Activated naive CD4-positive, alpha-beta T cell treated with anti-CD3 and anti-CD28 coated beads, Interleukin-2, amount 50 U/mL, for 24 hours (primary cell): ENCODE measurements around the gene RAD51C.
A peak's percentile ranks its signal among the peaks of the same experiment; 100 is the strongest.
"Not testable (repeated sequence)": the region's sequence is repeated elsewhere in the genome, so short reads cannot be mapped to it uniquely, and the experiment has no call there.

ENCODE experiments used
- H3K27ac Mint-ChIP-seq: one replicate; pipeline ENCODE4 v1.8.0; 2021; ENCODE audit warnings: mild to moderate bottlenecking, mixed read lengths
- H3K27me3 Mint-ChIP-seq: one replicate; pipeline ENCODE4 v1.8.0; 2021; ENCODE audit warnings: mixed read lengths
- H3K36me3 Mint-ChIP-seq: one replicate; pipeline ENCODE4 v1.8.0; 2021; ENCODE audit warnings: mixed read lengths
- H3K4me1 Mint-ChIP-seq: one replicate; pipeline ENCODE4 v1.8.0; 2021; ENCODE audit warnings: mixed read lengths
- H3K4me3 Mint-ChIP-seq: one replicate; pipeline ENCODE4 v1.8.0; 2021; ENCODE audit warnings: mild to moderate bottlenecking, mixed read lengths
- H3K9me3 Mint-ChIP-seq: one replicate; pipeline ENCODE4 v1.8.0; 2021; ENCODE audit warnings: mixed read lengths

The RAD51C gene

DNA sequence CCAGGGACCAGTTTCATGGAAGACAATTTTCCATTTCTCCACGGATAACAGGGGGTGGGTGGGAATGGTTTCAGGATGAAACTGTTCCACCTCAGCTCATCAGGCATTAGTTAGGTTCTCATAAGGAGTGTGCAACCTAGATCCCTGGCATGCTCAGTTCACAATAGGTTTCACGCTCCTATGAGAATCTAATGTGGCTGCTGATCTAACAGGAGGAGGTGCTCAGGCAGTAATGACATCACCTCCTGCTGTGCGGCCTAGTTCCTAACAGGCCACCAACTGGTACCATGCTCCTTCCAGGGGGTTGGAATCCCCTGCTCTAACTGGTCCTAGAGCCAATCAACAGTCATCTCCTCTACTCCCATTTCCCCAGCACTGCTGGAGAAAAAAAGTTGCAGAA lies 20.4 kb upstream of the RAD51C start:
- no peaks in the 10 kb centered on the region for H3K27me3 Mint-ChIP-seq
- H3K4me1 Mint-ChIP-seq = peaks cover 2% of the 10 kb centered on the region
- H3K4me3 Mint-ChIP-seq = no peak overlapping the region
- H3K9me3 Mint-ChIP-seq = no peaks in the 10 kb centered on the region
- no peaks in the 10 kb centered on the region for H3K36me3 Mint-ChIP-seq
- H3K27ac Mint-ChIP-seq = no peak overlapping the region

DNA sequence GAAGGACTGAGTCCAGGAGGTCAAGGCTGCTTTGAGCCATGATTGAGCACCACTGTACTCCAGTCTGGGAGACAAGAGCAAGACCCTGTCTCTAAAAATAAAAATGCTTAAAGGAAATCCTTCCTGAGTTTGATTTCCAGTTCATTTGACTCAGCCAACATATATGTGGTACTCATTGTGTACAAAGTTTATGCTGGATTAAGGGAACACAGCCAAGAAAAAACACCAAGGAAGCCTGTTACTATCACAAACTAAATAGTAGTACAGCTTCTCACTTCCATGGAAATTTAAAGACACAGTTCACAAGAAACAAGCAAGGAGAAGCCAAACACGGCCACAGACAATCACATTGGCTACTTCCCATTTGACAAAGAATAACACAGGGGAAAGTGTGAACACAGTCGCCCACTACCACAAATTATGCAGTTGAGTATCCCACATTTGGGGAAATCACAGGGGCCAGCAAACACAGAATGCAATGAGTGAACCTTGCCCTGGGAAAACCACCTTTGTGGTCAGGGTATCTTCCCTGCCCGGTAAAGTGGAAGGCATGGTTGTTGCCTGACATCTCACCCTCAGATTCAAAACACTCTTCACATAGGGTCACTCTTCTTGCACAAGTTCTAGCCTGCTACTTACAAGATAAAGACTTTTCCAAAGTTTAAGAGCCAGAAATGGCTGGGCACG lies 15.1 kb upstream of the RAD51C start:
- H3K4me3 Mint-ChIP-seq = no peak overlapping the region
- no peaks in the 10 kb centered on the region for H3K9me3 Mint-ChIP-seq
- H3K36me3 Mint-ChIP-seq = no peaks in the 10 kb centered on the region
- no peaks in the 10 kb centered on the region for H3K4me1 Mint-ChIP-seq
- no peak overlapping the region for H3K27ac Mint-ChIP-seq
- H3K27me3 Mint-ChIP-seq = no peaks in the 10 kb centered on the region

- H3K27me3 Mint-ChIP-seq, H3K4me1 Mint-ChIP-seq, H3K9me3 Mint-ChIP-seq, H3K27ac Mint-ChIP-seq, H3K36me3 Mint-ChIP-seq, H3K4me3 Mint-ChIP-seq: not testable (repeated sequence)
Observed at GRCh38 chr17:58678287-58678686, 14.1 kb upstream of the RAD51C start.

- H3K27me3 Mint-ChIP-seq = no peaks in the 10 kb centered on the region
- peak overlapping the region; percentile 1 for H3K27ac Mint-ChIP-seq
- no peaks in the 10 kb centered on the region for H3K36me3 Mint-ChIP-seq
- H3K4me1 Mint-ChIP-seq = no peaks in the 10 kb centered on the region
- no peaks in the 10 kb centered on the region for H3K9me3 Mint-ChIP-seq
- no peak overlapping the region for H3K4me3 Mint-ChIP-seq
Observed at GRCh38 chr17:58679263-58680037, 13.0 kb upstream of the RAD51C start.

DNA sequence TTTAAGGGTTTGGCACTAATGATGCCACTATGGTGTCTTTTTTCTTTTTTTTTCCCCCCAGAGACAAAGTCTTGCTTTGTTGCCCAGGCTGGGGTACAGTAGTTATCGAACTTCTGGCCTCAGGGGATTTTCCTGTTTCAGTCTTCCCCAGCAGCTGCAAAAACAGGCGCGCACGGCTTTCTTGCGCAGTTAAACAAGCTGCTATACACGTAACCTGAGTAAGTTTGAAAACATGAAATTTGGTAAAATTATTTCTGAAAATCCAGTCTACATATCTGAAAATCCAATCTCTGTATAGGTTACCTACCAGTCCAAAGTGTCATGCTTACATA lies 12.4 kb upstream of the RAD51C start:
- H3K4me1 Mint-ChIP-seq = no peaks in the 10 kb centered on the region
- H3K4me3 Mint-ChIP-seq = no peak overlapping the region
- no peaks in the 10 kb centered on the region for H3K27me3 Mint-ChIP-seq
- H3K36me3 Mint-ChIP-seq = no peaks in the 10 kb centered on the region
- H3K27ac Mint-ChIP-seq = no peak overlapping the region
- H3K9me3 Mint-ChIP-seq = no peaks in the 10 kb centered on the region

- Mint-ChIP-seq H3K27ac (no peak overlapping the region), H3K27me3 (no peaks in the 10 kb centered on the region), H3K4me3 (no peak overlapping the region), H3K36me3 (no peaks in the 10 kb centered on the region), H3K9me3 (no peaks in the 10 kb centered on the region), H3K4me1 (no peaks in the 10 kb centered on the region)
Observed at GRCh38 chr17:58684003-58684402, 8.4 kb upstream of the RAD51C start.

DNA sequence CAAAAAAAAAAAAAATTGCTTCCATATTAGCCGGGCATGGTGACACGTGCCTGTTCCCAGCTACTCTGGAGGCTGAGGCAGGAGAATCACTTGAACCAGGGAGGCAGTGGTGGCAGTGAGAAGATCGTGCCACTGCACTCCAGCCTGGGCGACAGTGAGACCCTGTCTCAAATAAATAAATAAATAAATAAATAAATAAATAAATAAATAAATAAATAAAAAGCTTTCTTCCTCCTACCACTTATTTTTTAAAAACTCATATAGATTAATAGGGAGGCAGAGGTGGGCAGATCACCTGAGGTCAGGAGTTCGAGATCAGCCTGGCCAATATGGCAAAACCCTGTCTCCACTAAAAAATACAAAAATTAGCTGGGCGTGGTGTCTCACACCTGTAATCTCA lies 7.9 kb upstream of the RAD51C start:
- not testable (repeated sequence) for H3K9me3 Mint-ChIP-seq, H3K4me3 Mint-ChIP-seq, H3K27ac Mint-ChIP-seq, H3K27me3 Mint-ChIP-seq, H3K4me1 Mint-ChIP-seq, H3K36me3 Mint-ChIP-seq

- Mint-ChIP-seq H3K27ac (no peak overlapping the region), H3K36me3 (no peaks in the 10 kb centered on the region), H3K4me3 (no peak overlapping the region)
Observed at GRCh38 chr17:58686980-58687379, 5.4 kb upstream of the RAD51C start.

GRCh38 chr17:58688521-58688920 lies 3.9 kb upstream of the RAD51C start:
- no peak overlapping the region for H3K4me3 Mint-ChIP-seq
- H3K27ac Mint-ChIP-seq = no peak overlapping the region
- H3K9me3 Mint-ChIP-seq = no peaks in the 10 kb centered on the region
- H3K36me3 Mint-ChIP-seq = peaks cover 5% of the 10 kb centered on the region
- H3K4me1 Mint-ChIP-seq = peaks cover 11% of the 10 kb centered on the region
- no peaks in the 10 kb centered on the region for H3K27me3 Mint-ChIP-seq

More at GRCh38 chr17:58686980-58687379, 5.4 kb upstream of the RAD51C start:
- Mint-ChIP-seq H3K27me3 (no peaks in the 10 kb centered on the region), H3K4me1 (no peaks in the 10 kb centered on the region), H3K9me3 (no peaks in the 10 kb centered on the region)

DNA sequence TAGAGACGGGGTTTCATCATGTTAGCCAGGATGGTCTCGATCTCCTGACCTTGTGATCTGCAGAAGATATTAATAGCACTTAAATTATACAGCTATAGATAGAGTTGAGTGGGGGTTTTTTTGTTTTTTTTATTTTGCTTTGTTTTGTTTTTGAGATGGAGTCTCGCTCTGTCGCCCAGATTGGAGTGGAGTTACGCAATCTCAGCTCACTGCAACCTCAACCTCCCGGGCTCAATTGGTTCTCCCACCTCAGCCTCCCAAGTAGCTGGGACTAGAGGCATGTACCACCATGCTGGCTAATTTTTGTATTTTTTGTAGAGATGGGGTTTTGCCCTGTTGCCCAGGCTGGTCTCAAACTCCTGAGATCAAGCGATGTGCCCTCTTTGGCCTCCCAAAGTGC lies 2.4 kb upstream of the RAD51C start:
- not testable (repeated sequence) for H3K4me3 Mint-ChIP-seq, H3K36me3 Mint-ChIP-seq, H3K27me3 Mint-ChIP-seq, H3K27ac Mint-ChIP-seq, H3K9me3 Mint-ChIP-seq
- H3K4me1 Mint-ChIP-seq = peaks cover 24% of the 10 kb centered on the region

DNA sequence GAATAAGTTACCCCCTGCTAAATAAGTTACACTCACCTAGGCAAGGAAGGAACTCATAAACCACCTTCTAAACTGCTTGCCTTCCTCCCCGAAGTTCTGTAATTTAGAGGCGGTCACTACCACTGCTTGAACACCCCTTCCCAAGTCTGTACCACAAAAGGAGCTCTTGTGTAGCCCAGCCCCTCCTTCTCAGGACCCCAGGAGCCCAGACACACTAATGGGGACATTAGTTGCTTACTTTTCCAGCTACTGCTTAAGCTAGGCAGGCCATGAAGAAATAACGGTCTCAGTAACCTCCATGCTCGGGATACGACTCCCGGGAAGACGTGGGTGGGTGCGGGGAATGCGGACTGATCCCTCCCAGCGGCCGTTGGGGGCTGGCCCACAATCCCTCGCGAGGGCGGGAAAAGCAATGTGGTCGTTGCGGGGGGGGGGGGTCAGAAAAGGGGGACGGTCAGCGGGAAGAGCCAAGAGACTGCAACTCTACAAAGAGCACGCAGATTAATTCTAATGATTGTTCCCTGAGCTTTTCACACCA lies 632 bp upstream of the RAD51C start, which contains the start of gene TEX14:
Gene TEX14, minus strand, starts transcription at position 345 of the 538 bp plus-strand sequence. CDS start 40,044 bp downstream, outside the sequence.
- Mint-ChIP-seq H3K4me3 (peak within 1 kb of the TSS; percentile 95), H3K36me3 (peaks cover 5% of the 10 kb centered on the region), H3K27me3 (no peaks in the 10 kb centered on the region), H3K27ac (peak within 1 kb of the TSS; percentile 90), H3K9me3 (no peaks in the 10 kb centered on the region), H3K4me1 (peaks cover 24% of the 10 kb centered on the region)

DNA sequence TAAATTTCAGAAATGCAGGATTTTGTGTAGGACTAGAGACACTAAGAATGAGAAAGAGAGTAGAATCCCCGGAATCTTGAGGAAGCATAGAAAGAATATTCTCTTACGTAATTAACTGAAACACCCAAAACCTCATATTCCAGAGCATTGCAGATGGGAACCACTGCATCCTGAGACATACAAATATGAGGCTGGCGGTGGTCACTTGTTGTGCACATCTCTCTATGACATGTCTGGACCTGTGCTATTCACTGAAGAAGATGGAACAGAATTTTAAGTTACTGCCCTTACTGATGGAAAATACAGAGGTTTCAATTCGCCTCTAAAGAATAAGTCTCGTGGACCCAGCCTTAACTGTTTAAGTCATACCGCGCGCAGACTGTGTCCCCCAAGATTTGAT lies 806 bp downstream of the RAD51C start:
- peaks cover 5% of the 10 kb centered on the region for H3K36me3 Mint-ChIP-seq
- peak overlapping the region; percentile 90 for H3K27ac Mint-ChIP-seq
- H3K4me1 Mint-ChIP-seq = peaks cover 24% of the 10 kb centered on the region
- no peaks in the 10 kb centered on the region for H3K9me3 Mint-ChIP-seq
- peak overlapping the region; percentile 95 for H3K4me3 Mint-ChIP-seq
- no peaks in the 10 kb centered on the region for H3K27me3 Mint-ChIP-seq

DNA sequence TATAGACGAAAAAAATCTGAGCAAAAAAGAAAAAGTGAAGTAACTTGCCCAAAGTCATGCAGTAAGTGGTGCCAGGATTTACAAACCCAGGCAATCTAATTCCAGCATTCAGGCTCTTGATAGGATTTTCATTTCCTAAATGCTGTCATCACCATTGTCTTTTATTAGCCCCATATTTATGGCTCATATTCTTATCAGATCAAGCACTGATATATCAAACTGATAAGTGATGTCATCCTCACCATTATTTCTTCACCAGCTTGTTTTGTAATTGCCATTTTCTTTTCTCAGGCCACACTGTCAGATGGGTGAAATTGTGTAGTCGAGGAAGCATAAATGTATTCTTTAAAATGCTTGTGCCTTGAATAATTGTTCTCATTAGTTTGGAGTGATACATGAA lies 1.3 kb downstream of the RAD51C start:
- H3K36me3 Mint-ChIP-seq = peaks cover 5% of the 10 kb centered on the region
- H3K4me3 Mint-ChIP-seq = peak overlapping the region; percentile 95
- no peaks in the 10 kb centered on the region for H3K27me3 Mint-ChIP-seq
- H3K9me3 Mint-ChIP-seq = no peaks in the 10 kb centered on the region
- no peak overlapping the region for H3K27ac Mint-ChIP-seq
- peaks cover 24% of the 10 kb centered on the region for H3K4me1 Mint-ChIP-seq

DNA sequence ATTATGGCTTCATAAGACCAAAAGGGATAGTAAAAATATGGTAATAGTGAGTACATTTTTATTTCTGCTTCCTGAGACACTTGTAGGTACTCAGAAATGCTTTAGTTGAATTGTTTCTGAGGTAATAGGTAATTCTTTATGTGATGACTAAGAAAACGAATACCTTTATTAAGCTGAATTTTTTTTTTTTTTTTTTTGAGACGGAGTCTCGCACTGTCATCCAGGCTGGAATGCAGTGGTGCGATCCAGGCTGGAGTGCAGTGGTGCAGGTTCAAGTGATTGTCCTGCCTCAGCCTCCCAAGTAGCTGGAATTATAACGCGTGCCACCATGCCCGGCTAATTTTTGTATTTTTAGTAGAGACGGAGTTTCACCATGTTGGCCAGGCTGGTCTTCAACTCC lies 1.9 kb downstream of the RAD51C start:
- no peak overlapping the region for H3K4me3 Mint-ChIP-seq
- H3K4me1 Mint-ChIP-seq = peaks cover 24% of the 10 kb centered on the region
- peaks cover 5% of the 10 kb centered on the region for H3K36me3 Mint-ChIP-seq
- H3K9me3 Mint-ChIP-seq = no peaks in the 10 kb centered on the region
- no peaks in the 10 kb centered on the region for H3K27me3 Mint-ChIP-seq
- H3K27ac Mint-ChIP-seq = no peak overlapping the region

- Mint-ChIP-seq H3K4me1 (peaks cover 24% of the 10 kb centered on the region), H3K36me3 (peaks cover 5% of the 10 kb centered on the region), H3K27me3 (no peaks in the 10 kb centered on the region), H3K9me3 (no peaks in the 10 kb centered on the region), H3K27ac (no peak overlapping the region), H3K4me3 (no peak overlapping the region)
Observed at GRCh38 chr17:58694826-58695225, 2.4 kb downstream of the RAD51C start.

GRCh38 chr17:58699771-58700170 lies 7.4 kb downstream of the RAD51C start:
- Mint-ChIP-seq H3K9me3 (no peaks in the 10 kb centered on the region), H3K27ac (no peak overlapping the region), H3K36me3 (peaks cover 2% of the 10 kb centered on the region), H3K4me3 (no peak overlapping the region), H3K4me1 (peaks cover 2% of the 10 kb centered on the region), H3K27me3 (no peaks in the 10 kb centered on the region)
